CD4-positive, alpha-beta T cell (primary cell): ENCODE measurements around the gene LPCAT1. TPM values are rescaled to one million over a fixed set of nuclear protein-coding genes. Genes with fewer than 3 reads are reported as not detected.

Source experiments
- ATAC-seq: fragments of 200-7000 bp; cut with Tn5 transposase; one replicate; pipeline ENCODE4 v1.10.0; 2022; ENCODE audit warnings: mild to moderate bottlenecking; ENCODE audit not compliant: poor library complexity
- CTCF ChIA-PET: fragments of 350-600 bp; sonication (Branson Sonifier 250); formaldehyde crosslinking; loops from one replicate; lab custom pipeline; 2021; ENCODE audit warnings: antibody characterized with exemption, inconsistent platforms; lab: Charles Lee
- POLR2A ChIA-PET: fragments of 350-600 bp; sonication (Branson Sonifier 250); formaldehyde crosslinking; loops from one replicate; lab custom pipeline; 2021; ENCODE audit warnings: antibody characterized with exemption, inconsistent platforms; lab: Charles Lee
- DNase-seq, 14 experiments: peaks; one replicate each; pipeline ENCODE4 v3.0.0-alpha.2; 2013 to 2020; ENCODE audit warnings: mixed read lengths in 2 of 14
- H3K27ac ChIP-seq, 2 donors: one replicate each; pipeline versions ENCODE4 v1.5.1 to v1.7.0; 2013; ENCODE audit warnings: low read length in 2 of 2, low read depth in 1 of 2, mild to moderate bottlenecking in 1 of 2
- H3K27me3 ChIP-seq, 2 experiments: 1 replicate in 1 of 2; 2 replicates in 1 of 2; pipeline versions ENCODE4 v1.6.1 to v1.7.0; 2013; ENCODE audit warnings: low read length in 2 of 2, control low read depth in 1 of 2, mild to moderate bottlenecking in 1 of 2, moderate library complexity in 1 of 2; ENCODE audit not compliant: insufficient read depth in 2 of 2, control insufficient read depth in 1 of 2
- H3K36me3 ChIP-seq: one replicate; pipeline ENCODE4 v1.6.1; 2013; ENCODE audit warnings: low read length, control low read depth; ENCODE audit not compliant: insufficient read depth
- H3K4me1 ChIP-seq: one replicate; pipeline ENCODE4 v1.6.1; 2013; ENCODE audit warnings: low read length, control low read depth; ENCODE audit not compliant: insufficient read depth
- H3K4me3 ChIP-seq: one replicate; pipeline ENCODE4 v1.5.1; 2013; ENCODE audit warnings: mild to moderate bottlenecking, low read length, moderate library complexity
- H3K9me3 ChIP-seq, 2 experiments: 1 replicate in 1 of 2; 2 replicates in 1 of 2; pipeline versions ENCODE4 v1.6.1 to v1.7.0; 2013; ENCODE audit warnings: low read length in 2 of 2, mild to moderate bottlenecking in 2 of 2, control low read depth in 1 of 2, moderate library complexity in 1 of 2; ENCODE audit not compliant: control insufficient read depth in 1 of 2, insufficient read depth in 1 of 2
- H3K27ac Mint-ChIP-seq: one replicate; pipeline ENCODE4 v1.8.0; 2020; ENCODE audit warnings: mixed read lengths
- H3K27me3 Mint-ChIP-seq: one replicate; pipeline ENCODE4 v1.8.0; 2021; ENCODE audit warnings: mixed read lengths
- H3K36me3 Mint-ChIP-seq: one replicate; pipeline ENCODE4 v1.8.0; 2021; ENCODE audit warnings: low read depth, mixed read lengths
- H3K4me1 Mint-ChIP-seq: one replicate; pipeline ENCODE4 v1.8.0; 2021; ENCODE audit warnings: low read depth, mixed read lengths
- H3K4me3 Mint-ChIP-seq: one replicate; pipeline ENCODE4 v1.8.0; 2020; ENCODE audit warnings: mild to moderate bottlenecking, mixed read lengths
- H3K9me3 Mint-ChIP-seq: one replicate; pipeline ENCODE4 v1.8.0; 2020; ENCODE audit warnings: mixed read lengths
- intact Hi-C, 2 experiments: fragments of 100-400 bp; cut with DNase I in 1 of 2; cut with micrococcal nuclease in 1 of 2; formaldehyde crosslinking; loops; one replicate each; pipeline versions ENCODE4 v1.15.1 to v1.9.0; 2023 to 2025; cut with DNase I, micrococcal nuclease
- total RNA-seq, 174 experiments: library from RNA in 2 of 174; stranded (reverse) in 2 of 174; gene quantifications; one replicate each; pipeline ENCODE4 v1.2.3 and lab custom pipeline; 2021 to 2026
- TF ChIP-seq, protein P1 (sequence below): fragments of 200-600 bp; IDR thresholded peaks from one replicate; pipeline ENCODE4 v1.8.0; 2022; ENCODE audit warnings: antibody characterized with exemption, mild to moderate bottlenecking

Gene LPCAT1
- total RNA-seq, 2 experiments from 2014 or later = 20.4 to 21.2 TPM

DNA sequence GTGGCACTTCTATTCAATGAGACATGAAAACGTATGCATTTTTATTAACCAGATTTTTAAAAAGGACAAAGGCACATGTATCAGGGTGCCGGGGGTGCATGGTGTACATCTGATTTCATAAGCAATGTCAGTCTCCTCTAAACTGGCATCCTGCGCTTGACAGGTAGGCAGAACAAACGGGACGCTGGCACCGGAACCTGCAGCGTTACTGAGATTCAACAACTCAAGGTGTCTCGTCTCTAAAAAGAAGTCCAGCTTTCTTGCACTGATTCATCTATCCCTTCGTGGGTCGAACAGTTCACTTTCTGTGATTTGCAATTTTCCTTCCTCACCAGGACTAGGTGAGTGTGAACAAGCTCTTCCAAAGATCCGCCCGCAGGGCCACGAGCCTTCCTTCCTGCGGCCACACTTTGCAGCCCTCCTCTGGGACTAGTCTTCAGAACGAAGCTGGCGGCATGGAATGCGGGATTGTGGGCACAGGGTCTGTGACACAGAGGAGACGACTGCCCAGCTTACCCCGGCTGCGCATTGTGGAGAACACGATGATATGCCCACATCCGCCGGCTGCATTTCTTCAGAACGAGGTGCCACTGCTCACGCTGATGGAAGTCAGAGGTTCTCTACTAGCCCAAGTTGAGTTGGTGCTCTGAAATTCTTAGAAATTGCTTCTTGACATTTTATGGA lies 85.7 kb downstream of the LPCAT1 start:
- Histone ChIP-seq H3K36me3 (no peaks in the 10 kb centered on the region), H3K9me3 (peaks cover 0 to 33% of the 10 kb centered on the region in 2 experiments), H3K27me3 (peaks cover 12 to 13% of the 10 kb centered on the region in 2 experiments), H3K4me1 (no peaks in the 10 kb centered on the region), H3K27ac (no peak overlapping the region), H3K4me3 (no peak overlapping the region)
- no peaks in the 10 kb centered on the region for H3K36me3 Mint-ChIP-seq
- no peak for ATAC-seq
- H3K9me3 Mint-ChIP-seq = peaks cover 12% of the 10 kb centered on the region
- intact Hi-C loops = no loop called here
- no peak overlapping the region for H3K27ac Mint-ChIP-seq
- H3K27me3 Mint-ChIP-seq = peaks cover 26% of the 10 kb centered on the region
- no peak for DNase-seq
- no peaks in the 10 kb centered on the region for H3K4me1 Mint-ChIP-seq
- ChIA-PET POLR2A (no interaction called here), CTCF (no interaction called here)
- TF ChIP-seq, protein P1, sequence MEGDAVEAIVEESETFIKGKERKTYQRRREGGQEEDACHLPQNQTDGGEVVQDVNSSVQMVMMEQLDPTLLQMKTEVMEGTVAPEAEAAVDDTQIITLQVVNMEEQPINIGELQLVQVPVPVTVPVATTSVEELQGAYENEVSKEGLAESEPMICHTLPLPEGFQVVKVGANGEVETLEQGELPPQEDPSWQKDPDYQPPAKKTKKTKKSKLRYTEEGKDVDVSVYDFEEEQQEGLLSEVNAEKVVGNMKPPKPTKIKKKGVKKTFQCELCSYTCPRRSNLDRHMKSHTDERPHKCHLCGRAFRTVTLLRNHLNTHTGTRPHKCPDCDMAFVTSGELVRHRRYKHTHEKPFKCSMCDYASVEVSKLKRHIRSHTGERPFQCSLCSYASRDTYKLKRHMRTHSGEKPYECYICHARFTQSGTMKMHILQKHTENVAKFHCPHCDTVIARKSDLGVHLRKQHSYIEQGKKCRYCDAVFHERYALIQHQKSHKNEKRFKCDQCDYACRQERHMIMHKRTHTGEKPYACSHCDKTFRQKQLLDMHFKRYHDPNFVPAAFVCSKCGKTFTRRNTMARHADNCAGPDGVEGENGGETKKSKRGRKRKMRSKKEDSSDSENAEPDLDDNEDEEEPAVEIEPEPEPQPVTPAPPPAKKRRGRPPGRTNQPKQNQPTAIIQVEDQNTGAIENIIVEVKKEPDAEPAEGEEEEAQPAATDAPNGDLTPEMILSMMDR = no peak
- no peak overlapping the region for H3K4me3 Mint-ChIP-seq

DNA sequence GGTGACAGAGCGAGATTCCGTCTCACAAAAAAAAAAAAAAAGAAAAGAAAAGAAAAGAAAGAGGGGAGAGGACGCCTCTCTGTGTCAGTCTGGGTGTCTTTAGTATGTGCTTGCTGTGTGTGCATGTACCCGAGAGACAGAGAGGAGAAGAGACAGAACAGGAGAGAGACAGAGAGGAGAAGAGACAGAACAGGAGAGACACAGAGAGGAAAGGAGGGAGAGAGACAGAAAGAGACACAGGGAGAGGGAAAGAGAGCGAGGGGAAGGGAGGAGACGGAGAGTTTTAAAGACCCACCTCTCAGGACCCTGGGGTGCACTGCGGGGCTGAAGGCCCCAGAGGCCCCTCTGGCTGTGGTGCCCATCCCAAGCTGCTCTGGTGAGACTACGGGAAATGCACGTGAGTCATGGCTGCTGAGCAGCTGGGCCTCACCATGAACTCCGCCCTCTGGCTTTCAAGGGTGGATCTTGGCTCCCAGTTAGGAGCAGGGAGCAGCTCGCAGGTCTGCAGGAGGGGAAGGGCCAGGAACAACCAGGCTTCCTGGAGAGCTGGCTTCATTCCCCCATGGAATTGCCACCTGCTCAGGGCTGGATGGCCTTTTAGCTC lies 86.4 kb downstream of the LPCAT1 start:
- CTCF ChIA-PET = no interaction called here

DNA sequence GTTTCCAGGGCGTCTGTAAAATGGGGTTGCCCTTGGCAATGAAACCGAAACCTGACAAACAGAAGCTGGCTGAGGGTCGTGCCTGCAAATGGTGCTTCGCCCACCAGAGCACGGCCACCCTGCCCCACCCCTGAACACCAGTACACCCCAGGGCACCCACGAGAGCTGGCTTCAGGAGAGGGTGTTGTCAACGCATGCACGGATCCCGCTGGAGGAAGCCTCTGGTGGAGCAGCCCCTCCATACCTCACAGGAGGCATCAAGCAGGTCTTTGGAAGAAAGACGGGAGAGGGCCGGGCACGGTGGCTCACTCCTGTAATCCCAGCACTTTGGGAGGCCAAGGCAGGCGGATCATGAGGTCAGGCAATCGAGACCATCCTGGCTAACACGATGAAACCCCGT lies 87.1 kb downstream of the LPCAT1 start:
- Histone ChIP-seq H3K9me3 (peaks cover 0 to 32% of the 10 kb centered on the region in 2 experiments), H3K4me1 (no peaks in the 10 kb centered on the region), H3K27me3 (peaks cover under 1 to 2% of the 10 kb centered on the region in 2 experiments), H3K27ac (no peak overlapping the region), H3K4me3 (no peak overlapping the region), H3K36me3 (no peaks in the 10 kb centered on the region)
- intact Hi-C loops = no loop called here
- Mint-ChIP-seq H3K27ac (no peak overlapping the region), H3K27me3 (peaks cover 20% of the 10 kb centered on the region), H3K9me3 (peaks cover 12% of the 10 kb centered on the region), H3K36me3 (no peaks in the 10 kb centered on the region), H3K4me3 (no peak overlapping the region), H3K4me1 (no peaks in the 10 kb centered on the region)
- DNase-seq (peak in 1 of 14 experiments; percentile 23), ATAC-seq (no peak)
- POLR2A ChIA-PET = no interaction called here
- TF ChIP-seq, protein P1 = no peak
- CTCF ChIA-PET = no interaction called here

More for the DNA sequence above, 86.4 kb downstream of the LPCAT1 start:
- H3K27ac ChIP-seq = no peak overlapping the region
- intact Hi-C loops = no loop called here
- H3K4me3 ChIP-seq = no peak overlapping the region
- H3K27me3 ChIP-seq = peaks cover 7 to 8% of the 10 kb centered on the region in 2 experiments
- no peaks in the 10 kb centered on the region for H3K4me1 ChIP-seq
- ATAC-seq (no peak), DNase-seq (no peak)
- POLR2A ChIA-PET = no interaction called here
- H3K36me3 Mint-ChIP-seq = no peaks in the 10 kb centered on the region
- H3K27me3 Mint-ChIP-seq = peaks cover 20% of the 10 kb centered on the region
- TF ChIP-seq, protein P1 = no peak
- H3K27ac Mint-ChIP-seq = no peak overlapping the region
- H3K9me3 Mint-ChIP-seq = peaks cover 12% of the 10 kb centered on the region
- no peaks in the 10 kb centered on the region for H3K36me3 ChIP-seq
- H3K4me3 Mint-ChIP-seq = no peak overlapping the region
- no peaks in the 10 kb centered on the region for H3K4me1 Mint-ChIP-seq
- H3K9me3 ChIP-seq = peaks cover 0 to 32% of the 10 kb centered on the region in 2 experiments
